NCI-H510A (cell line): Measurements from ENCODE around the gene MINDY3.
"Not testable (repeated sequence)": the region's sequence is repeated elsewhere in the genome, so short reads cannot be mapped to it uniquely, and the experiment has no call there.

Experiments
- DNase-seq: peaks from one replicate; lab custom pipeline; 2025; lab: John Stamatoyannopoulos, UW

MINDY3 gene

DNA sequence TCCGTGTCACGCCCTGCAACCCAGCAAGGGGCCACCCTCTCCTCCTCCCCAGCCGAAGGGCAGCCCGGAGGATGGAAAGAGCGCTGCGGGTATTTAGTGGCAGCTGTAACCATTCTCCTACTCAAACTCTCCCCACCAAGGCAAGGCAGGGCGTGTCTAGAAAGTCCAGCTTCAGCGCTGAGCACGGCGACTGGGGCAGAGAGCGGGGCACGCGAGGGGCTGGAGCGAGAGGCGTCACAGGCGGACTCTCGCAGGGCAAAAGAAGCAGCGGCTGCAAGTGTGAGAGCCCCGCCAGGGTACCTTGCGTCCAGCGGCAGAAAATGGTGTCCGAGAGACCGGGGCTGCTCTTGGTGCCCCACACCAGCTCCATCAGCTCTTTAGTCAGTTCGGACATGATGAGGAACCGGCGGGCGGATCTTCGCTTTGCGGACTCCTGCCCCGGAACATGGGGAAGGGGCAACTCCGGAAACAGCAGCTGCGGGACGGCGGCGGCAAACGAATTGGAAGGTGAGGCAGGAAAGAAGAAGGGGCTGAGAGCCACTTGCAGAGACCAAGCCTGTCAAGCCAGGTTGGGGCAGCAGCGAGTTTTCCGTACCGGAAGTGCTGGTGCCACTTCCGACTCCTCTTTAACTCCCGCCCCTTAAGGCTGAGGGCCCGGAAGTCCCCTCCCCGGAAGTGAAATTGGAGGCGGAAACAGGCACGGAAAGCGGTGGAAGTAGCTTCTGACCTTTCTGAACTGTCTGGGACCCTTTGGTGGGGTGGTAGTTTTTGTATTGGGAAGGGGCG lies at the start of gene MINDY3:
Gene MINDY3 (minus strand): TSS at position 602 of the 786 bp plus-strand sequence. CDS start 208 bp downstream, at position 394.
- DNase-seq: peak; percentile 30

DNA sequence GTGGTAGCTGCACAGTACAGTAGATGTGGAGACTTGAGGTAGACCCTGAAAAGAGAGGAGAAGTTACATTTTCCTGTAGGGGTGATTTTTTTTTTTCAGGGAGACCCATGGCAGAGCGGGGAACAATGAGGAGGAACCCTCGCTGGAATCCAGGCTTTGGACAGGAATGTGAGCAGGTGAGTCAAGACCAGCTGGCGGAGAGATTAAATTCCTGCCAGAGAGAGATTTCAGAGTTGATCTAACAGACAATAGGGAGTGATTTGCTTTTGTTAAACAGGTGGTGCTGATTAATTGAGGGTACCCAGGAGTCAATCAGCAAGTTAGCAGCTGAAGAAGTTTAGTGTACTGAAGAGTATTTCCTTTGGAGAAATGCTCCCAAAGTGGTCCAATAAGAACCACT lies 41.6 kb upstream of the MINDY3 start:
- DNase-seq: no peak

DNA sequence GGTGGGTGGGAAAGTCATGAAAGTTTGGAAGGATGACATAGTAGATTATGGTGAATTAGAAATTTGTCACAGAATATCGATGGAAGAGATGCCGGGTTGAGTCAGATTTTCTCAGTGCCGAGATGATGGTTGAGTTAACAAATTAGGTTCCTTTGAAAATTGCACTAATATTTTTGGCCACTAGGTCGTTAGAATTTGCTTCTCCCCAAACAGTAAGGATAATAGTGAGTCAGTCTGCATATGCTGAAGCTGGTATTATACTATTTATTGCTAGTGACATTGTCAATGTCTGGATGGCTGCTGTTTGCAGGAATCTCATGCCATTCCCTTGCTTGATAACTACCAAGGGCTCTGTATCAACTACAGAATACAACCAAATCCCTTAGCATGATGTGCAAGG lies 37.7 kb upstream of the MINDY3 start:
- DNase-seq: no peak

DNA sequence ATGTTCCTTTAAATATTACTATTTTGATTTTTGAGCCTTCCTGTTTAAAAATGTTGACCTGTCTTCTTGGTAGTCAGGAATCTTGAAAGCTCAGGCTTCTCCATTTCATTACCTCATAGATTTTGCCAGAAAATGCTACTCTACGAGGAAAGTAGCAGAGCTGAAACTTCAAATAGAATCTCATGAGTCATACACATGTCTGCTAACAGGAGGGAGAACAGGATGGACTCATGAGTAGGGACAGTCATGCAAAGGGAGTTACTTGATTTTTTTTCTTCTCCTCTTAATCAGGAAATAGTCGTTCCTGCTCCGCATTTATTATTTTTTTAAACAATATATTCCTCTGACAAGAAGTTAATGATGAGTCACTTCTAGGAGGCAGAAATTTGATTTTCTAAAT lies 37.0 kb upstream of the MINDY3 start:
- no peak for DNase-seq

DNA sequence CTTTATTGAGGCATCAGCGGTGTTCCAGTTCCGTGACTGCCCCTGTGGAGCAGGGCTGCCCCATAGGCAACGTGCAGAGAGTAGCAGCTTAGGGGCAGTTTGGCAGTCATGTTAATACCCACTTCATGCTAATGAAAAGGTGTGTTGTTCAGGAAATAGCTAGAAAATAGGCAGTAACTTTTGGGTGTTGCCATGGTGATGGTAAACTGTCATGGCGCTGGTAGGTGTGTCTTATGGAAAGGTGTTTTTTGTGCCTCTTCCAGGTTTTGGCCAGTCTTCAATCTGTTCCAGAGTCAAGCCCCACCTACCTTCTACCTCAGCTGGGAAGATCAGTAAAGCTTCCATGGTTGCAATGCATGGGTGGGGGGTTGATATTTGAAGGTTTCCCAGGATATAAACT lies 36.3 kb upstream of the MINDY3 start:
- DNase-seq: no peak

DNA sequence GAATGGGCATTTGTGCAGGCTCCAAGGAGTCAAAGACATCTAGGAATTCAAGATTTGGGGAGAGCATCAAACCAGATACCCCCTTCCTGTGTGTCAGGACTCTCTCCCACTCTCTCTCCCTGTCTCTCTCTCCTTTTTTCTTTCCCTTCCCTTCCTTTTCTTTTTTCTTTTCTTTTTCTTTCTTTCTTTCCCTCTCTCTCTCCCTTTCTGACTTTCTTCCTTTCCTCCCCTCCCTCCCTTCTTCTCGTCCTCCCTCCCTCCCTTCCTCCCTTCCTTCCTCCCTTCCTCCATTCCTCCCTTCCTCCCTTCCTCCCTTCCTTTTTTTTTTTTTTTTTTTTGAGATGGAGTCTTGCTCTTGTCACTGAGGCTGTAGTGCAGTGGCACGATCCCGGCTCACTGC lies 24.1 kb upstream of the MINDY3 start:
- DNase-seq: no peak

DNA sequence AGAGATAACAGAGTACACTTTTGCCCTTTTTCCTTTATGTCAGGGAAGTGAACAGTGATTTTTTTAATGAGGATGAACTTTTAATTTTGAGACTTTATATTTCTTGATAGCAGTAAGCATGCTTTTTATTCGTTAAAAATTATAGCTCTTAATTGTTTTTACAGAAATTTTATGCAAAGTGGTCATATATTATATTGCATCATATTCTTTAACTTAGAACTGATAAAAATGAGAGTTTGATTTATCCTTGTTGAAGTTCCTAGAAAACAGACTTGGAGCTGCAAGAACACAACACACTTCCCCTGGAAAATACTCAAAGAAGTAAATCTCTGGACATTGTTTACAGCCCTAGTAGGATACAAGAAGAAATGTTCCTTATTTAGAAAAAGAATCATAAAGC lies 21.2 kb upstream of the MINDY3 start:
- no peak for DNase-seq

DNA sequence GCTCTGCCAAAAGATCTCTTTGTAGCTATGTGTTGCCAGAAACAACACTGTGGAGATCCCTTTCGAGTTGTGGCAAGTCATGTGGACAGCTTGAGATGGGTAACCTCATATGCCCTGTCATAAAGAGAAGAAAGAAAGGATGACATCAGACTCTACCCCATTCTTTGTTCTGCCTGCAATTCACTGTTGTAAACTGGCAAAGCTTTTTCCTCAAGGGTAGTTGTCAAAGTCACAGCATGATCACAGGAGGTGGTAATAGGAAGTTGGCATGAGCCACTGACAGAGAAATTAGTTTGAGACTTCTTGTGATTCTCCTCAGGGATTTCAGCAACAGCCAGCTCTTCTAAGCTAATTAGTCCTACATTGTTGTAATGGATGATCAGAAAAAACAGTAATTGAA lies 19.4 kb upstream of the MINDY3 start:
- no peak for DNase-seq

DNA sequence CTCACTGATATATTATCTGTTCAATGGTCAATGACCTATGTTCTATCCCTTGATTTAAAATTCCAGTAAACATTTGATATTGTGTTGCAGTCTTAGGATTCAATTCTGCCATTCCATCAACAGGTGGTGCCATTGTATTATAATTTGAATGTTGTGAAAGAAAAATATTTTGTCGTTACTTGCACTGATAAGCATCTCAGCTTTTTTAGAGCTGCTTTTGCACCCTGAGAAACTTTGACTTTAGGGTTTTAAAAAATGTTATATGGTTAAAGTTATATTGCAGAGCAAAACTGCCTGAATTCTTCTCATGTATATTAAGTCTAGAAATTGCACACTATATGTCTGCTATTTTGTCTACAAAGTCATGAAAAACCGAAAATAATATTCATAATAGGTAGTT lies 18.8 kb upstream of the MINDY3 start:
- DNase-seq: no peak

DNA sequence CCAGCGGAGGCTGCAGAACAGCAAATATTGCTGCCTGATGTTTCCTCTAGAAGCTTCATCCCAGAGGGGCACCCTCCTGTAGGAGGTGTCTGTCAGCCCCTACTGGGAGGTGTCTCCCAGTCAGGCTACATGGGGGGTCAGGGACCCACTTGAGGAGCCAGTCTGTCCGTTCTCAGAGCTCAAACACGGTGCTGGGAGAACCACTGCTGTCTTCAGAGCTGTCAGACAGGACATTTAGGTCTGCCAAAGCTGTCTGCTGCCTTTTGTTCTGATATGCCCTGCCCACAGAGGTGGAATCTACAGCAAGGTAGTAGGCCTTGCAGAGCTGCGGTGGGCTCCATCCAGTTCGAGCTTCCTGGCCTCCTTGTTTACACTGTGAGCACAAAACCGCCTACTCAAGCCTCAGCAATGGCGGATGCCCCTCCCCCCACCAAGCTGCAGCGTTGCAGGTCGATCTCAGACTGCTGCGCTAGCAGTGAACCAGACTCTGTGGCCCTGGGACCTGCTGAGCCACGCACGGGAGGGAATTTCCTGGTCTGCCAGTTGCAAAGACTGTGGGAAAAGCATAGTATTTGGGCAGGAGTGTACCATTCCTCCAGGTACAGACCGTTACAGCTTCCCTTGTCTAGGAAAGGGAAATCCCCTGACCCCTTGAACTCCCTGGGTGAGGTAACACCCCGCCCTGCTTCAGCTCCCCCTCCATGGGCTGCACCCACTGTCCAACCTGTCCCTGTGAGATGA lies 17.7 kb upstream of the MINDY3 start:
- DNase-seq: no peak

DNA sequence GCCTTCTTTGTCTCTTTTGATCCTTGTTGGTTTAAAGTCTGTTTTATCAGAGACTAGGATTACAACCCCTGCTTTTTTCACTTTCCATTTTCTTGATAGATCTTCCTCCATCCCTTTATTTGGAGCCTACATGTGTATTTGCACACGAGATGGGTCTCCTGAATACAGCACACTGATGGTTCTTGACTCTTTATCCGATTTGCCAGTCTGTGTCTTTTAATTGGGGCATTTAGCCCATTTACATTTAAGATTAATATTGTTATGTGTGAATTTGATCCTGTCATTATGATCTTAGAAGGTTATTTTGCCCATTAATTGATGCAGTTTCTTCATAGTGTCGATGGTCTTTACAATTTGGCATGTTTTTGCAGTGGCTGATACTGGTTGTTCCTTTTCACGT lies 16.0 kb upstream of the MINDY3 start:
- not testable (repeated sequence) for DNase-seq

DNA sequence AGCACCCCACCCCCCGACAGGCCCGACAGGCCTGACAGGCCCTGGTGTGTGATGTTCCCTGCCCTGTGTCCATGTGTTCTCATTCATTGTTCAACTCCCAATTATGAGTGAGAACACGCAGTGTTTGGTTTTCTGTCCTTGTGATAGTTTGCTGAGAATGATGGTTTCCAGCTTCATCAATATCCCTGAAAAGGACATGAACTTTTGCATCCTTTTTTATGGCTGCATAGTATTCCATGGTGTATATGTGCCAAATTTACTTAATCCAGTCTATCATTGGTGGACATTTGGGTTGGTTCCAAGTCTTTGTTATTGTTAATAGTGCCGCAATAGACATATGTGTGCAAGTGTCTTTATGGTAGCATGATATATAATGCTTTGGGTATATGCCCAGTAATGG lies 12.3 kb upstream of the MINDY3 start:
- DNase-seq: not testable (repeated sequence)

DNA sequence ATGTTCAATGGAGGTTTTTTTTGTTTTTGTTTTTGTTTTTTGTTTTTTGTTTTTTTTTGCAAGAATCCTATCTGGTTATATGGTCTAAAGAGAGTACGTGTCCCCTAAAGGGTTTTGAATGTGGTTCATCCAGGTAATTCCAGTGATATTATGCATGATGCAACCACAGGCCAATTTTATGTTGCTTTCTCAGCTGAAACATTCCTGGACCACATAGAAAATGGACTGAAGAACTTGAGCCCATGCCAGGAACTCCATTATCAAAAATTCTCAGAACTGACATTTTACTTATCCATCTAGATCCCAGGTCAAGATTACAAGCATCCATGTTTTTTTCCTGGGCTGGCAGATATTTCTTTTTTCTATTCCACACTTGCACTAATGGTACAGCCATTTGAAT lies 11.5 kb upstream of the MINDY3 start:
- no peak for DNase-seq

DNA sequence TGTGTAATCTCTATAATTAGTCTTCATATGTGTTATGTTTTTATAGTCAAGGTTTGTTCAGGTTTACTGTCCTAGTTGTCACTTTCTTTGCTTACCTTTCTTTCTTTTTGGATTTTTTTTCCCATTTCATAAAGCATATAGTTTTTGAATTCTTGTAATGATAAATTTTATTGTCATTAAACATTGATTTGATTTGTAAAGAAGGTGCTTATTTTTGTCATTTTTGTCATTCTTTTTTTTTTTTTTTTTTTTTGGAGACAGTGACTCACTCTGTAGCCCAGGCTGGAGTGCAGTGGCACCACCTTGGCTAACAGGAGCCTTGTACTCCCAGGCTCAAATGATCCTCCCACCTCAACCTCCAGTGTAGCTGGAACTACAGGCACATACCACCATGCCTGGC lies 9.6 kb upstream of the MINDY3 start:
- DNase-seq: no peak

DNA sequence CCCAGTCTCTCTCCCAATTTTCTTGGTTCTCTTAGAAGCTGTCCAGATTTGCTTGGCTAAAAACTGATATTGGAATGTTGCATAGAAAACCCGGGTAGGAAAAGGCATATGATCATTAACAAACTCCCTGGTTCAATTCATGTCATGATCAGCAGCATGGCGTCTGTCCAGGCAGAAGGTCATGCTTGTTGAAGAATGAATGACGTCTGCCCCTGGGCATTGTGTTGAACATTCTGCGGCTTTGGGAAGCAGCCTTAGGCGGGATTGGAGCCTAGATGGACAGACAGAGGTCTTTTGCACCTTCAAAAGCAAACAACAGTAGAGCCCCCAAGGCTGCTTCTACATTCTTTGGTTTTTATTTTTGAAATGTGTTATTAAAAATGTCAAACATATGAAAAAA lies 7.7 kb upstream of the MINDY3 start:
- no peak for DNase-seq

DNA sequence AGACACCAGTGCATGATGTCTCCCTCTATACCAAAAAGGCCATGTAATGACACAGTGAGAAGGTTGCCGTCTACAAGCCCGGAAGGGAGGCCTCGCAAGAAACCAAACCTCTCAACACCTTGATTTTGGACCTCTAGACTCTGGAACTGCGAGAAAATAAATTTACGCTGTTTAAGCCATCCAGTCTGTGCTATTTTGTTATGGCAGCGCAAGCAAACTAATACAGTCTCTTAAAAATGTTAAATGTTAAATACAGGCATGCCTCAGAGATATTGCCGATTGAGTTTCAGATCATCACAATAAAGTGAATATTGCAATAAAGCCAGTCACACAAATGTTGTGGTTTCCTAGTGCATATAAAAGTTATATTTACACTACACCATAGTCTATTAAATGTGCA lies 5.0 kb upstream of the MINDY3 start:
- DNase-seq: no peak

DNA sequence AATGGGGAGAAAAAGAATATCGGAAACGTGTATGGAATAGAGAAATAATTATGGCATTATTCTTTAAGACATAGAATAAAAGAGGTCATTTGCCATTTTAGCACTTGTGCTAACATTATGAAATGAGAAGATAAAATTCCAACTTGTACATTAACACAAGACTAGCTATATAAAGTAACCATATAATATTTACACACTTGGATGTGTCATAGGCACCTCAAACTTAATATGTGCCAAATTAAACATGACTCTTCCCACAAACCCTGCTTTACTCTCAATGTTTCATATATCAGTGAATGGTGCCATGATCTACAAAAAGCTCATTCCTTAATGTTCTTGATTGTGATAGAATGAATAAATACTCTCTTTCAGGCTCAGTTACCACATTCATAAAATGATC lies 4.1 kb upstream of the MINDY3 start:
- DNase-seq: no peak

DNA sequence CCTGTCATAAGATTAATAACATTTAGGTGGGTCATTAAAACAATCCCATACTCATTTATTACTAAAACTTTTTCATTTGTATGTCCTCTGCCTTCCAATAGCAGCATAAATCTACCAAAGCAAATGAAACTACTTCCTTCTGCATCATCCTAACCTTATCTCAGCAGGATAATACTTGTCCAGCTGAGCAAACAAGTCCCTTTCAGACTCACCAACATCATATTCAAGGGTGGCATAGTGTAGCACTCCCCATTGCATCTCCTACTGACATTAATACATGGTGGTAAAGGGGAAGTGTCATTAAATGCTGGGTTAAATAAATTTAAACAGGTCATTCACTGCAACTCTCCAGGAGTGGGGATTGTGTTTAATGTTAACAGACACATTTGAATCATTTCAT lies 3.4 kb upstream of the MINDY3 start:
- DNase-seq: peak; percentile 25

DNA sequence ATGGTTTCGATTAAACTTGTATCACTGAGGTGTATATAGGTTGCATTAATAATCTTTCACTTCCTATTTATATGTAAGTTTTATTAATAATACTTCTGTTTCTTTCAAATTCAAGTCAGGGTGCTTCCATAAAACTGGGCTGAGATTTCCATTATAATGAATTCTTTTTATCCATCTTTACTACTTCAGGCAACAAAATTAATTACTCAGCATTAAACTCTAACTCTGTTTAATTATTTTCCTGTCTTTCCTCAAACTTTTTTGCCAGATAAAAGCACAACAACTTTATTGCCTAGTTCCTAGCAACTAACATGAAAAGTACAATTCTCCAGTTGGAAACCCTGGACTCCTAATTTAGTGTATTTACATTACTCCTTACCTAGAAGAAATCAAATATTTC lies 3.0 kb upstream of the MINDY3 start:
- no peak for DNase-seq

DNA sequence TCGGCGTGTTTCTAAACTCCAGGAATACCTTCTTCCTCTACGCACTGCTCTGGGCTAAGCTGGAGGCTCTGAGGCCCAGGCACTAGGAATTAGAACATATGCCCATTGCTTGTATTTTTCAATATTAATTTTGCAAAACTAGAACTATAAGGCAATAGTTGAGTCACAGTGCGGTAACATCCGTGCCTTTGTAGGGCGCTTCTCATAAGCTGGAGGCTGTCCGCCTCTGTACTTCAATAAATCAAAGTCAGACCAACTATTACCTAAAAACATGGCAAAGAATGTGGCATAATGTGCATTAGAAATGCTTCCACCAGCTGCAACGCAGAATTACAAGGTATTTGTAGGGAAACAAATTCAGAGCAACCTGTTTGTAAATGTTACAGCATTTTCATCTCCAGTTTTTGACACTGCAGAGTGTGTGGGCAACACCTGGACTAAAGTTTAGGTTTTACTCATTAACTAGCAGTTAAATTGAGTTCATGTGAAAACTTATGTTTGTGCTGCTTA lies 440 bp upstream of the MINDY3 start:
- no peak for DNase-seq

DNA sequence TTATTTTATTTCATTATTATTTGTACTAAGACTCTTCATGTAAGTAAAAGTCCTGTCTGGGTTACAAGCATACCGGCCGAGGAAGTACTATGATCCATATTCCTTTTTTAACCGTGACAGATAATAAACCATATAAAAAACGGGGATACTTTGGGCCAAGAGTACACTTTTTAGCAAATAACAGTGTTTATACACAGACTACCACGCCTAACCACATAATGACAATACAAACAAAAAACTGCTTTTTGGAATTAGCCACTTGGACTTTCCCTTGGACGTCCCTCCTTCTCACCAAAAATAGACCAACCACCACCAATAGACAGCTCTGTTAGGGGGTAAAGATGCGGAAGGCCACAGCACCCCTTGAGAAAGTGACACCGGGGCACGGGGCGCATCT lies 800 bp downstream of the MINDY3 start:
- DNase-seq: no peak

DNA sequence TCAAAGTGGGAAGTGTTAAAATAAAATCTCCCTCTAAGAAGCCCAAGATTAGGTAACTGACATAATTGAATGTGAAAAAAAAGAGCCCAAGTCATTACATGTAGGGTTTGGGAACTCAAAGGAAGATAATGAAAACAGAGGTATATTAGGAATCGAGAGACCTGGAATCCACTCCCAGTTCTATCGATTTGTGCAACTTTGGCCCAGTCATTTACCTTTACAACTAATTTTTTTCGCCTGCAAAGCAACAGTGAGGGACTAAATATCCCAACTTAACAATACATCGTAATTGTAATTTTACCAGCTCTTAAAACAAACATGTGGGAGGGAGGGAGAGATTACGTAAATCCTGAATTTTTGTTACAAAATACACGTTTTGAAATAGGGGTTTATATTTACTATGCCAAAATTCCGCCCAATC lies 1.4 kb downstream of the MINDY3 start:
- DNase-seq: no peak

DNA sequence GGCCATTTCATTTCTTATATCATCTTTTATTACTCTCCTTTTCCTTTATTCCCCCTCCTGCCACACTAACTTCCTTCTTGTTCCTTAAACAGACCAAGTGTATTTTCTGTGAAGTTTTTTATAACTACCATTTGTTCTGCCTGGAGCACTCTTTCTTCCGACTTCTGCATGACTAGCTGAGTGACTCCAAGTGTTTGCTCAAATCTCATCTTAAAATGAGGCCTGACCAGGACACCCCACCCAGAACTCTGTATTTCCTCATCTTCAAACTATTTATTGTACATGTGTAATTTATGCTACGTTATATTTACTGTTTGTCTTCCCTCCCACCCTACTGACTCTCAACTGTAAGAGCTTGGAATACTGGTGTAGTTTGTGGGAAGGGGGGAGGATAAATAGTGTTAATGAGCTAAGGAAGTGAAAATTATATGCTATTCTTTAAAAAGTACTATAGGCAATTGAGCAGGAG lies 3.2 kb downstream of the MINDY3 start:
- DNase-seq: no peak
